Astrocyte (in vitro differentiated cells and primary cell): ENCODE results near the gene MAST1. TPM values are rescaled to one million over a fixed set of nuclear protein-coding genes. Genes with fewer than 3 reads are reported as not detected.

Experiments used
- DNase-seq: peaks from one replicate; pipeline ENCODE4 v3.0.0-alpha.2; 2010; ENCODE audit warnings: low read depth
- FAIRE-seq: peaks from 2 replicates; lab custom pipeline; 2011; peaks lifted over from hg19 to GRCh38; lab: Jason Lieb, UNC
- H2AFZ ChIP-seq: 2 replicates; pipeline ENCODE4 v1.6.0; 2012; ENCODE audit warnings: low read depth, low read length, inconsistent platforms
- H3K27ac ChIP-seq: 2 replicates; pipeline ENCODE4 v1.5.1; 2011; ENCODE audit warnings: low read depth, low read length, inconsistent platforms
- H3K27me3 ChIP-seq: 2 replicates; pipeline ENCODE4 v1.6.0; 2011; ENCODE audit warnings: low read length, inconsistent platforms; ENCODE audit not compliant: insufficient read depth
- H3K36me3 ChIP-seq: 2 replicates; pipeline ENCODE4 v1.5.1; 2011; ENCODE audit warnings: low read length, inconsistent platforms; ENCODE audit not compliant: insufficient read depth
- H3K4me1 ChIP-seq: 2 replicates; pipeline ENCODE4 v1.5.1; 2011; ENCODE audit warnings: low read length, inconsistent platforms; ENCODE audit not compliant: insufficient read depth
- H3K4me2 ChIP-seq: 2 replicates; pipeline ENCODE4 v1.6.0; 2012; ENCODE audit warnings: low read length, inconsistent platforms
- H3K4me3 ChIP-seq: 2 replicates; pipeline ENCODE4 v1.5.1; 2011; ENCODE audit warnings: low read depth, mild to moderate bottlenecking, low read length, inconsistent platforms; ENCODE audit not compliant: insufficient read depth
- H3K79me2 ChIP-seq: 2 replicates; pipeline ENCODE4 v1.6.0; 2012; ENCODE audit warnings: mild to moderate bottlenecking, low read length, inconsistent platforms; ENCODE audit not compliant: insufficient read depth
- H3K9ac ChIP-seq: 2 replicates; pipeline ENCODE4 v1.6.0; 2012; ENCODE audit warnings: mild to moderate bottlenecking, low read length, inconsistent platforms
- H3K9me3 ChIP-seq: 2 replicates; pipeline ENCODE4 v1.5.1; 2012; ENCODE audit warnings: low read depth, mild to moderate bottlenecking, low read length, inconsistent platforms; ENCODE audit not compliant: insufficient read depth
- H4K20me1 ChIP-seq: 2 replicates; pipeline ENCODE4 v1.6.0; 2012; ENCODE audit warnings: low read length, inconsistent platforms; ENCODE audit not compliant: insufficient read depth
- H3K27ac Mint-ChIP-seq: one replicate; pipeline ENCODE4 v1.8.0; 2021; ENCODE audit warnings: mild to moderate bottlenecking, mixed read lengths; ENCODE audit not compliant: unreplicated experiment
- H3K27me3 Mint-ChIP-seq: one replicate; pipeline ENCODE4 v1.8.0; 2021; ENCODE audit warnings: low read depth, mixed read lengths; ENCODE audit not compliant: unreplicated experiment
- H3K36me3 Mint-ChIP-seq: one replicate; pipeline ENCODE4 v1.8.0; 2021; ENCODE audit warnings: low read depth, mixed read lengths; ENCODE audit not compliant: unreplicated experiment
- H3K4me1 Mint-ChIP-seq: one replicate; pipeline ENCODE4 v1.8.0; 2021; ENCODE audit warnings: low read depth, mixed read lengths; ENCODE audit not compliant: unreplicated experiment
- H3K4me3 Mint-ChIP-seq: one replicate; pipeline ENCODE4 v1.8.0; 2021; ENCODE audit warnings: mild to moderate bottlenecking, moderate library complexity, mixed read lengths; ENCODE audit not compliant: unreplicated experiment
- H3K9me3 Mint-ChIP-seq: one replicate; pipeline ENCODE4 v1.8.0; 2021; ENCODE audit warnings: mild to moderate bottlenecking, mixed read lengths; ENCODE audit not compliant: unreplicated experiment
- EZH2 ChIP-seq: IDR thresholded peaks from 2 replicates; pipeline ENCODE4 v1.6.1; 2012; ENCODE audit warnings: mild to moderate bottlenecking, low read length, inconsistent platforms; ENCODE audit not compliant: insufficient read depth
- total RNA-seq: library from RNA; stranded (reverse); gene quantifications from 2 replicates; pipeline ENCODE4 v1.2.1, GENCODE V29; 2021
- TF ChIP-seq, protein P1 (sequence below): IDR thresholded peaks from 2 replicates; pipeline ENCODE4 v1.5.1; 2011; ENCODE audit warnings: low read depth, mild to moderate bottlenecking, inconsistent platforms, low read length, moderate library complexity; ENCODE audit not compliant: insufficient read depth

Gene MAST1
- total RNA-seq, 1 donor from 2014 or later: 5.4 TPM

DNA sequence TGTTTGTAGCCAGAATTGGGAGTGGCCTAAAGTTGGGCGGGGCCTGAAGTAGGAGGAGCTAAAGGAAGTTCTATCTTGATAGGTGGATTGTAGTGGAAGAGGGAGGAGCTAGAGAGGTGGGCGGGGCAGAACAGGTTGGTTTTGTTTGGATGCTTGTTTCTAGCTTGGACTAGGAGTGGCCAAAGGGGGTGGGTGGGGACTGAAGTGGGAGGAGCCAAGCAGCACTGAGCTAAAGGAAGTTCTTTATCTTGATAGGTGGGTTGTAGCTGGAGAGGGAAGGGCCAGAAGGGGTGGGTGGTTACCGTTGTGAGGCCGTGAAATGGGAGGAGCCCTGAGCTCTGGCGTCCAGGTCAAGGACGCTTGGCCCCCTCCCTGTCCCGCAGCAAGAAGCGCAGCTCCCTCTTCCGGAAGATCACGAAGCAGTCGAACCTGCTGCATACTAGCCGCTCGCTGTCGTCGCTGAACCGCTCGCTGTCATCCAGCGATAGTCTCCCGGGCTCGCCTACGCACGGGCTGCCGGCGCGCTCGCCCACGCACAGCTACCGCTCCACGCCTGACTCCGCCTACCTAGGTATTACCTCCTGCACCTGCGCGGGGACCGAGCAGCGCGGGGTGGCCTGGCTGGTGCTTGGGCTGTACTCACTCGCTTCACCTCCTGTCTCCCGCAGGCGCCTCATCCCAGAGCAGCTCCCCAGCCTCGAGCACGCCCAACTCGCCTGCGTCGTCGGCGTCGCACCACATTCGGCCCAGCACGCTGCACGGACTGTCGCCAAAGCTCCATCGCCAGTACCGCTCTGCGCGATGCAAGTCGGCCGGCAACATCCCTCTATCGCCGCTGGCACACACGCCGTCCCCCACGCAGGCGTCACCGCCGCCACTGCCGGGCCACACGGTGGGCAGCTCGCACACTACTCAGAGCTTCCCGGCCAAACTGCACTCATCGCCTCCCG lies 34.9 kb downstream of the MAST1 start:
- no peak for DNase-seq
- H3K9ac ChIP-seq: no peak overlapping the region
- Mint-ChIP-seq H3K9me3 (peaks cover 5% of the 10 kb centered on the region), H3K27ac (no peak overlapping the region), H3K4me3 (no peak overlapping the region), H3K27me3 (no peaks in the 10 kb centered on the region), H3K36me3 (peaks cover 25% of the 10 kb centered on the region), H3K4me1 (no peaks in the 10 kb centered on the region)
- H3K4me3 ChIP-seq: no peak overlapping the region
- no peak for FAIRE-seq
- no peaks in the 10 kb centered on the region for H3K27me3 ChIP-seq
- no peak overlapping the region for H2AFZ ChIP-seq
- no peak overlapping the region for H3K27ac ChIP-seq
- TF ChIP-seq EZH2: no peak
- TF ChIP-seq, protein P1, sequence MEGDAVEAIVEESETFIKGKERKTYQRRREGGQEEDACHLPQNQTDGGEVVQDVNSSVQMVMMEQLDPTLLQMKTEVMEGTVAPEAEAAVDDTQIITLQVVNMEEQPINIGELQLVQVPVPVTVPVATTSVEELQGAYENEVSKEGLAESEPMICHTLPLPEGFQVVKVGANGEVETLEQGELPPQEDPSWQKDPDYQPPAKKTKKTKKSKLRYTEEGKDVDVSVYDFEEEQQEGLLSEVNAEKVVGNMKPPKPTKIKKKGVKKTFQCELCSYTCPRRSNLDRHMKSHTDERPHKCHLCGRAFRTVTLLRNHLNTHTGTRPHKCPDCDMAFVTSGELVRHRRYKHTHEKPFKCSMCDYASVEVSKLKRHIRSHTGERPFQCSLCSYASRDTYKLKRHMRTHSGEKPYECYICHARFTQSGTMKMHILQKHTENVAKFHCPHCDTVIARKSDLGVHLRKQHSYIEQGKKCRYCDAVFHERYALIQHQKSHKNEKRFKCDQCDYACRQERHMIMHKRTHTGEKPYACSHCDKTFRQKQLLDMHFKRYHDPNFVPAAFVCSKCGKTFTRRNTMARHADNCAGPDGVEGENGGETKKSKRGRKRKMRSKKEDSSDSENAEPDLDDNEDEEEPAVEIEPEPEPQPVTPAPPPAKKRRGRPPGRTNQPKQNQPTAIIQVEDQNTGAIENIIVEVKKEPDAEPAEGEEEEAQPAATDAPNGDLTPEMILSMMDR: no peak
- H3K4me1 ChIP-seq: no peaks in the 10 kb centered on the region
- no peaks in the 10 kb centered on the region for H4K20me1 ChIP-seq
- H3K4me2 ChIP-seq: no peak overlapping the region
- no peaks in the 10 kb centered on the region for H3K36me3 ChIP-seq
- H3K79me2 ChIP-seq: no peaks in the 10 kb centered on the region
- no peaks in the 10 kb centered on the region for H3K9me3 ChIP-seq

DNA sequence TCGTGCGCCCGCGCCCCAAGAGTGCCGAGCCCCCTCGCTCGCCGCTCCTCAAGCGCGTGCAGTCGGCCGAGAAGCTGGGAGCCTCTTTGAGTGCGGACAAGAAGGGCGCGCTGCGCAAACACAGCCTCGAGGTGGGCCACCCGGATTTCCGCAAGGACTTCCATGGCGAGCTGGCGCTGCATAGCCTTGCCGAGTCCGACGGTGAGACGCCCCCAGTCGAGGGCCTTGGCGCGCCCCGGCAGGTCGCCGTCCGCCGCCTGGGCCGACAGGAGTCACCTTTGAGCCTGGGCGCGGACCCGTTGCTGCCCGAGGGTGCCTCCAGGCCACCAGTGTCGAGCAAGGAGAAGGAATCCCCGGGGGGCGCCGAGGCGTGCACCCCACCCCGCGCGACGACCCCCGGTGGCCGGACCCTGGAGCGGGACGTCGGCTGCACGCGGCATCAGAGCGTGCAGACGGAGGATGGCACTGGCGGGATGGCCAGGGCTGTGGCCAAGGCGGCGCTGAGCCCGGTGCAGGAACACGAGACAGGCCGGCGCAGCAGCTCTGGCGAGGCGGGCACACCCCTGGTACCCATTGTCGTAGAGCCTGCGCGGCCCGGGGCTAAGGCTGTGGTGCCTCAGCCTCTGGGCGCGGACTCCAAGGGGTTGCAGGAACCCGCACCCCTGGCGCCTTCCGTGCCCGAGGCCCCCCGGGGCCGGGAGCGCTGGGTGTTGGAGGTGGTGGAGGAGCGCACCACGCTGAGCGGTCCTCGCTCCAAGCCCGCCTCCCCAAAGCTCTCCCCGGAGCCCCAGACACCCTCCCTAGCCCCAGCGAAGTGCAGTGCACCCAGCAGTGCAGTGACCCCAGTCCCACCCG lies 35.8 kb downstream of the MAST1 start:
- no peak overlapping the region for H3K4me3 Mint-ChIP-seq
- no peaks in the 10 kb centered on the region for H3K4me1 Mint-ChIP-seq
- no peak overlapping the region for H3K4me3 ChIP-seq
- H2AFZ ChIP-seq: no peak overlapping the region
- no peaks in the 10 kb centered on the region for H3K27me3 ChIP-seq
- no peak overlapping the region for H3K9ac ChIP-seq
- TF ChIP-seq, protein P1: no peak
- no peak for TF ChIP-seq EZH2
- DNase-seq (no peak), FAIRE-seq (no peak)
- no peak overlapping the region for H3K4me2 ChIP-seq
- H3K27ac Mint-ChIP-seq: no peak overlapping the region
- no peaks in the 10 kb centered on the region for H3K79me2 ChIP-seq
- H3K36me3 ChIP-seq: no peaks in the 10 kb centered on the region
- peaks cover 25% of the 10 kb centered on the region for H3K36me3 Mint-ChIP-seq
- H3K9me3 ChIP-seq: no peaks in the 10 kb centered on the region
- no peaks in the 10 kb centered on the region for H4K20me1 ChIP-seq
- no peak overlapping the region for H3K27ac ChIP-seq
- H3K9me3 Mint-ChIP-seq: peaks cover 5% of the 10 kb centered on the region
- H3K27me3 Mint-ChIP-seq: no peaks in the 10 kb centered on the region
- H3K4me1 ChIP-seq: no peaks in the 10 kb centered on the region
